Suppressor macrophage treated with lipopolysaccharide for 4 hours (primary cell): Measurements from ENCODE around the gene SPRR3.
"Not testable (repeated sequence)": the region's sequence is repeated elsewhere in the genome, so short reads cannot be mapped to it uniquely, and the experiment has no call there.

Source experiments
- DNase-seq: peaks from one replicate; pipeline ENCODE4 v3.0.0-alpha.2; 2020

Gene SPRR3

DNA sequence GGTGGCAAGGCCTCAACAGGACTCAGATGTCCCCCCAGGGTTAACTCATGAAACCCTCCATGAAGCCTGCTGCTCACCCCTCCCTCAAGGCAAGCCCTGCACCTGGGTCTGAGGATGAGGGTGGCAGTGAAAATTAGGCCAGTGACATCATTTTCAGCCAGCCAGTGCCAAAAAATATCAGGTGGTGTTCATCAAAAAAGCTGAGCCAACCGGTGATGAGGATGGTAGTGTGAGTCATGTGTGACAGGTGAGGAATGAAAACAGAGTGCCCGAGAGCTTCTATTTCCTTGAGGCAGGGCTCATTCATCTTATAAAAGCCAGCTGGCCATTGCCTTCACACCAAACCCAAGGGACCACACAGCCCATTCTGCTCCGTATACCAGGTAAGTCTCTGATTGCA lies 17.8 kb upstream of the SPRR3 start, which contains the start of gene SPRR1A:
Gene SPRR1A, plus strand, starts transcription at position 339 of the 400 bp plus-strand sequence. CDS start 1,150 bp downstream, outside the sequence.
- no peak for DNase-seq

- no peak for DNase-seq
Measured at GRCh38 chr1:152986578-152986977, 15.0 kb upstream of the SPRR3 start.

DNA sequence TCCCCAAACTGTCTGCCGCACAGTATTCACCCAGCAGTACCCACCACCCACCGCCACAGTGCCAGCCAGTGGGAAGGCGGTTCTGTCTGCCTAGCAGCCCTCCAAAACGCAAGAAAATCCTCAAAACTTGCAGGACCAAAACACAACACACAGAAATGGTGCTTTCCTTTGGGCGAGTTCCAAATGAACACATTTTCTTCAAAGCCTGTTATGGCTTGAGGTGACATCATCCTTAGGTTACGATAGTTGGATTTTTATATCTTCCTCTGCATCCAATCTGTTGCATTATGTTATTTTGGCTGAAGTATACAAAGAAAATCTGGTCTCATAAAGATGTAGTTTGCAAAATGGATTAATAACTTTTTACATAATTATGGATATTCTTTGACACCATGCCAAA lies 8.4 kb upstream of the SPRR3 start:
- no peak for DNase-seq

DNA sequence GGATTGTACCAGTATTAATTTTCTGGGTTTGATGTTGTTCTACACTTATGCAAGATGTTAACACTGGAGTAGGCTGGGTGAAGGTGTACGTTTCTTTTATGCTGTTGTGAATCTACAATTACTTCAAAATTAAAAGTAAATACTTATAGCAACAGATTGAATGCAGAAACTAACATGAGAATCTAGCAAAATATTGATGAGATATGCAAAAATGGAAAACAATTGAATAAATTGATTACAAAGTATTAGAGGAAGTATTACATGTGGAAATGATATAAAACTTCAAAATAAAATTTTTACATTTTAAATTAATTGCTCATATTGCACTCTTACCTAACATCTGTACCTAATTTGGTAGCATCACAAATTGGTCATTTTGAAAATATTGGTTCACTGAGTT lies 5.7 kb upstream of the SPRR3 start:
- DNase-seq = no peak

DNA sequence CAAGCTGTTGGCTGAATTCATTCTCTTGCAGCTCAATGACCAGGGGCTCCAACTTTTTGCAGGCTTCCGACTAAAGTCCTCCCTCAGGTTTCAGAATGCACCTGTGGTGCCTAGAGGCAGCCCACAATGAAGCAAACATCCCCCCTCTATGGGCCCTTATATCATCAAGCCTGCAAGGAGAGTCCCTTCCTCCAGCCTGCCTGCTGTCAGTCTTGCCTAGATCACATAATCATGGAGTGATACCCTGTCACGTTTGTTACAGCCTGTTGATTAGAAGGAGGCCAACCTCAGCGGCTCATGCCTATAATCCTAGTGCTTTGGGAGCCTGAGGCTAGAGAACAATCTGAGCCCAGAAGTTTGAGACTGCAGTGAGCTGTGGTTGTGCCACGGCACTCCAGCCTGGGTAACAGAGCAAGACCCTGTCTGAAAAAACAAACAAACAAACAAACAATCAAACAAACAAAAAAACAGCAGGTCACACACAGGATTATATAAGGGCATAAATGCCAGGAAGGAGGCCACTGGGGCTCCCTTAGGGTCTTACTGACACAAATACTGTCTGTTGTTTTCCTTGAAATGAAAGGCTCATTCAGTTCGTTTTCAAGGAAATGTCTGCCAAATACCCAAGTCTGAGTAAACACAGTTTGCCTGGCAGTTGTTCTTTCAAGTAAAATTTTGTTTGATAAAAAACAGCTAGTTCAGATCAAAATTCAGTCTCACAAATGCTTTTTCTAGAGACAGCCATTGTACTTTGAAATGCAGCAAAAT lies 4.7 kb upstream of the SPRR3 start:
- DNase-seq = no peak

DNA sequence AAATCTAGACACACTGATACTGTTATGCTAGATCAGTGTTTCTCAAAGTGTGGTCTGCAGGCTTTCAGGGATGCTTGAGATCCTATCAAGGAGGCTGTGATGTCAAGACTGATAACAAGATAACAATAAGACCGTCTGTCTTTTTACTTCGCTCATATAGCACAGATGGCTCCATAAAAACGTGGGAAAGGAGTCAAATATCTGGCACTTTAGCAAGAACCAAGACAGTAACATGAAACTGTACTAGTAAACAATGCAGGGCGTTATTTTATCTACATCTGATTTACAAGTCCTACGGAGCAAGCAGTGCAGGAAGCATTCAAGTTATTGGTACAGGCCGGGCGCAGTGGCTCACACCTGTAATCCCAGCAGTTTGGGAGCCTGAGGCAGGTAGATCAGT lies 3.6 kb upstream of the SPRR3 start:
- no peak for DNase-seq

DNA sequence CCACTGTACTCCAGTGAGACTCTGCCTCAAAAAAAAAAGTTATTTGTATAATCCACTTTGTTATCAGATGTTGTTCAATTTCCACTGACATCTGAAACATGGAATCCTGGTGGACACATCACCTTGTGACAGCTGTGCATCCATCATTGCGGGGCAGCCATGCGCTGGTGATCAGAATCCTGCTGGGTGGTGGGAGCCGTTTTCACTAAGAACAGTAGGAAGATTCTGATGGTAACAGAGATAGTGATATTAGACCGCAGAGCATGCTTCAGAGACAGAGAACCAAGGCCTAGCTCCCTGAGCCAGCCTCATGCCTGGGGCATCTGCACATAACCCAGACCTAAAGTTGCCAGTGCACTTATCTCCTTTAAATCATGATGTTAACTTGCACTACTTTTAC lies 3.1 kb upstream of the SPRR3 start:
- DNase-seq = no peak

DNA sequence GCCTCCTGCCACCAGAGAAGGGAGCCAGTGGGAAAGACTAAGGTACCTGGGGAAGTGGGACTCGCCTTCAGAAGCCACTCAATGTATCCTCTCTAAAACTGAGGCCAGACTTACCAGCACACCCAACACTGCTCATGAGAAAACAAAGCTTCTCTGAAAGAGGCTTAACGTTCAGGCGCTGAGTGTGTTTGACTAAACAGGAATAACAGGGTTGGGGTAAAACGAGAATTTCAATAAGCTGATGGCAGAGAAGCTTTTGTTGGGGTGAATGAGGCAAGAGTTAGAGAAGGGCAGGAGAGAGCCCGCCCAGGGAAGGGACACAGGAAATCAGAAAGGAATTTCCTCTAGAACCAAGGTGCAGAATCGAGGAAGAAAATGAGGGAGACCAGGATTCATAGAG lies 1.7 kb upstream of the SPRR3 start:
- DNase-seq = no peak

GRCh38 chr1:153000294-153000693 lies 1.3 kb upstream of the SPRR3 start:
- no peak for DNase-seq

DNA sequence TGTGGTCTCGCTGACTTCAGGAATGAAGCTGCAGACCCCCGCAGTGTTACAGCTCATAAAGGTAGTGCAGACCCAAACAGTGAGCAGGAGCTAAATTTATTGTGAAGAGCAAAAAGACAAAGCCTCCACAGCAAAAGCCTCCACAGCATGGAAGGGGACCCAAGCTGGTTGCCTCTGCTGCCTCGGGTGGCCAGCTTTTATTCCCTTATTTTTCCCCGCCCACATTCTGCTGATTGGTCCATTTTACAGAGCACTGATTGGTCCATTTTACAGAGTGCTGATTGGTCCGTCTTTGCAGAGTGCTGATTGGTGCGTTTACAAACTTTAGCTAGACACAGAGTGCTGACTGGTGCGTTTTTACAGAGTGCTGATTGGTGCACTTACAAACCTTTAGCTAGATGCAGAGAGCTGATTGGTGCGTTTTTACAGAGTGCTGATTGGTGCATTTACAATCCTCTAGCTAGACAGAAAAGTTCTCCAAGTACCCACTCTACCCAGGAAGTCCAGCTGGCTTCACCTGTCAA lies 9.7 kb downstream of the SPRR3 start:
- not testable (repeated sequence) for DNase-seq

DNA sequence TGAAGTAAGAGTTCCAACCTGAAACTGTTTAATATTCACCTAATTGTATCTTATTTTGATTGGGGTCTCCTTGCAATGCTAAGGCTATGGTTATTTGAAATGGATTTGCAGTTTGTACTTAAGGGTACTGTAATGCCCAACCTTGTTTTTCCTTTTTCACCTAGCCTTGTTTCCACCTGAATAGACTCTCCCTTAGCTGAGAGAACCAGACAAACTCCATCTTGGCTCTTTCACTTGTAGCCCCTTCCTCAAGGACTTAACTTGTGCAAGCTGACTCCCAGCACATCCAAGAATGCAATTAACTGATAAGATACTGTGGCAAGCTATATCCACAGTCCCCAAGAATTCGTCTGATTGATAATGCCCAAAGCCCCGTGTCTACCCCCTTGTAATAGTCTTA lies 20.3 kb downstream of the SPRR3 start:
- not testable (repeated sequence) for DNase-seq

DNA sequence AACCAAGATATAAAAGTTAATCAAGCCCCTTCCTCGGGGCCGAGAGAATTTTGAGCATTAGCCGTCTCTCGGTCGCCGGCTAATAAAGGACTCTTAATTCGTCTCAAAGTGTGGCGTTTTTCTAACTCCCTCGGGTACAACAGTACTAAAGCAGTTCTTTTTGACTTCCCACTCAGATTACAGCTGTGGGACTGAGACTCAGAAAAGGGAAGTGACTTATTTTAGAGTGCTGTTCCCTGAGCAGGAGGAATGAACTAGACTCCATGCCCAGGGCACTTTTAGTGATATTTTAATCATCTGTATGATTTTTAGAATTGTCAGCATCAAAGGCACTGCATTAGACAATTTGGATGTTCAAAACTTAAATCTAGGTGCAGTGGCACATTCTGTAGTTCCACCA lies 20.8 kb downstream of the SPRR3 start:
- peak; percentile 11 for DNase-seq

- no peak for DNase-seq
Measured at GRCh38 chr1:153023109-153023508, 21.6 kb downstream of the SPRR3 start.

GRCh38 chr1:153024413-153024812 lies 22.9 kb downstream of the SPRR3 start:
- no peak for DNase-seq

GRCh38 chr1:153025797-153026196 lies 24.2 kb downstream of the SPRR3 start:
- DNase-seq = no peak

DNA sequence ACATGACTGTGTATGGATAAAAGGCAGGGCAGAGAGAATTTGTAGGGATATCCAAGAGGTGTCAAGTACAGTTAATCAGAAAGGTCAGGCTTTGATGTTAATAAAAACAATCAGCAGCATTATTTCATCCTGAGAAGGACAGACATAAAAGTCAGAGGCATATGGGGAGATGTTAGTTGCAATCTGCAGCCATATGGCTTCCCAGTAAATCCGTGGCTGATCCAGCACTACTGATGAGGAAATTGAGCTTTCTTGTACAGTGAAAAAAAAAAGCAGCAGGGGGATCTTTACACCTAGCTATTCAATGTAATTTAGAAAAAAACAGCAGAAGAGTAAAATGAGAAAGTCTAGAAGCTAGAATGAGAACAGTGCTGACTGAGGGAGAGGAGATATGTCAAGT lies 27.2 kb downstream of the SPRR3 start:
- DNase-seq = no peak

GRCh38 chr1:153030895-153031294 lies 29.3 kb downstream of the SPRR3 start, which contains the start of gene SPRR1B:
SPRR1B (plus strand) TSS chr1:153031203; CDS start chr1:153032346, 1,143 bp downstream.
- DNase-seq = no peak

DNA sequence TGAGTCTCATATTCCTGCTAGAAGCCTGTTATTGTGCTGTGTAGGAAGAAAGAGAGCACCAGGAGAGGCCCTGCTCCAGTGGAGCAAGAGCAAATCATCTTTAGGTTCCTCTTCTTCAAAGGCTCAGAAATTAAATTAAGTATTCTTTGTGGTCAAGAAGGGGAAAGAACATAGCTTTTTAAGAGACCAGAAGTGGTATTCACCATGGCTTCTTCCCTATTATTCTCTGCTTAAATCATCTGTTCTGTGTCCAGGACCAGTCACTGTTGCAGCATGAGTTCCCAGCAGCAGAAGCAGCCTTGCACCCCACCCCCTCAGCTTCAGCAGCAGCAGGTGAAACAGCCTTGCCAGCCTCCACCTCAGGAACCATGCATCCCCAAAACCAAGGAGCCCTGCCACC lies 30.5 kb downstream of the SPRR3 start:
- peak; percentile 6 for DNase-seq

GRCh38 chr1:153032677-153033308 lies 31.2 kb downstream of the SPRR3 start:
- DNase-seq = peak; percentile 47

GRCh38 chr1:153035211-153035610 lies 33.7 kb downstream of the SPRR3 start:
- no peak for DNase-seq

GRCh38 chr1:153040950-153041631 lies 39.5 kb downstream of the SPRR3 start, which contains the start of gene SPRR2D:
SPRR2D (minus strand) TSS chr1:153041120; CDS start chr1:153040346, 774 bp downstream.
- DNase-seq = no peak

GRCh38 chr1:153049211-153049610 lies 47.7 kb downstream of the SPRR3 start:
- DNase-seq = no peak
